Sigmoid colon (tissue), 4 donors: ENCODE measurements around the gene CHIT1.

Experiments
- CTCF ChIP-seq, 4 experiments: fragments of 450-650 bp in 3 of 4; fragments of 200-600 bp in 1 of 4; IDR thresholded peaks; one replicate each; pipeline ENCODE4 v1.5.1; 2016 to 2019; ENCODE audit warnings: antibody characterized with exemption in 4 of 4, mild to moderate bottlenecking in 3 of 4, moderate library complexity in 2 of 4
- EP300 ChIP-seq, 4 donors: sonication (generic); formaldehyde crosslinking; IDR thresholded peaks; one replicate each; pipeline ENCODE4 v1.6.1; 2017; ENCODE audit warnings: antibody characterized with exemption in 4 of 4
- POLR2A ChIP-seq, 2 donors: fragments of 450-650 bp; IDR thresholded peaks; one replicate each; pipeline ENCODE4 v1.6.1; 2016; ENCODE audit warnings: antibody characterized with exemption in 2 of 2, mild to moderate bottlenecking in 2 of 2, moderate library complexity in 2 of 2
- POLR2AphosphoS5 ChIP-seq, 4 donors: sonication (generic); formaldehyde crosslinking; IDR thresholded peaks; one replicate each; pipeline ENCODE4 v1.6.1; 2017; ENCODE audit warnings: antibody characterized with exemption in 4 of 4

- TF ChIP-seq POLR2A (IDR thresholded peaks at IDR 0.05): no peak
- TF ChIP-seq EP300 (IDR thresholded peaks at IDR 0.05): no peak
- no peak for TF ChIP-seq CTCF (IDR thresholded peaks at IDR 0.05)
- TF ChIP-seq POLR2AphosphoS5 (IDR thresholded peaks at IDR 0.05): no peak
These were observed 42.8 kb downstream of the CHIT1 start, which contains the start of gene CHI3L1 for GRCh38 chr1:203186446-203187303.
